ENCODE results near the gene ZBP1.

The ZBP1 gene

DNA sequence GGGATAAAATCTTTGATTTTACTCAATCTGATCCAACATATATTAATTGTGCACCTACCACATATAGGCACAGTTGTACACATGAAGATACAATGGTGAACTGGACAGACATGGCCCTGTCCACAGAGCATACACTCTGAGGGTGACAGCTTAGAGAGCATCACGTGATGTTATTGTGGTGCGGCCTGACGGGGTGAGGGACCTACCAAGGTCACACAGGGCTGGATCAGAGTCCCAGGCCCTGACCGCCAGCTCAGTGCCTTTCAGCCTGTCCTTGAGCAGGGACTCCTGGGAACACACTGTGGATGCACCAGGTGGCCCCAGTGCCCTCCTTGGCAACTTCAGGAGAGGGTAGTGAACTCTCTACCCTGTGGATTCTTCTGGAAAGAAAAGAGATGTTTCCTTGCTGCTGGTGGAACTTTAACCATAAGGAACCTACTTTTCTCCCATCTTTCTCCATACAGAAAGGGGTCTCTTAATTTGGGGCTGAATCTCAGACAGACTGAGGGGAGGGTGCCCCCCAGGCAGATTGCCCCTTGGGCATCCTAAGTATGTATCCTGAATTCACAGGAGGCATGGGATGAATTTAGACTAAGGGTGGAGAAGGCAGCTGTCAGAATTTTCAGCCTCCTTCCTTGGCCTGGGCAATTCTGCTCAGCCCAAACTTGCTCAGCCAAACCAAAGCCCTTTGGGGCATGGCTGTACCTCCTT lies 32.8 kb downstream of the ZBP1 start:
- no peak for DNase-seq (ENCODE audit: low spot score)
- CTCF ChIA-PET, result interaction anchor here (0.6 to 1.4 kb wide), 5 partner anchors 9 to 1939 kb away, joined by 3 to 4 read pairs (median 3); no protein-coding TSS in a partner anchor
- TF ChIP-seq, protein P1, sequence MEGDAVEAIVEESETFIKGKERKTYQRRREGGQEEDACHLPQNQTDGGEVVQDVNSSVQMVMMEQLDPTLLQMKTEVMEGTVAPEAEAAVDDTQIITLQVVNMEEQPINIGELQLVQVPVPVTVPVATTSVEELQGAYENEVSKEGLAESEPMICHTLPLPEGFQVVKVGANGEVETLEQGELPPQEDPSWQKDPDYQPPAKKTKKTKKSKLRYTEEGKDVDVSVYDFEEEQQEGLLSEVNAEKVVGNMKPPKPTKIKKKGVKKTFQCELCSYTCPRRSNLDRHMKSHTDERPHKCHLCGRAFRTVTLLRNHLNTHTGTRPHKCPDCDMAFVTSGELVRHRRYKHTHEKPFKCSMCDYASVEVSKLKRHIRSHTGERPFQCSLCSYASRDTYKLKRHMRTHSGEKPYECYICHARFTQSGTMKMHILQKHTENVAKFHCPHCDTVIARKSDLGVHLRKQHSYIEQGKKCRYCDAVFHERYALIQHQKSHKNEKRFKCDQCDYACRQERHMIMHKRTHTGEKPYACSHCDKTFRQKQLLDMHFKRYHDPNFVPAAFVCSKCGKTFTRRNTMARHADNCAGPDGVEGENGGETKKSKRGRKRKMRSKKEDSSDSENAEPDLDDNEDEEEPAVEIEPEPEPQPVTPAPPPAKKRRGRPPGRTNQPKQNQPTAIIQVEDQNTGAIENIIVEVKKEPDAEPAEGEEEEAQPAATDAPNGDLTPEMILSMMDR (conservative IDR thresholded peaks at IDR 0.05; ENCODE audit: low read depth), result no peak
- POLR2A ChIA-PET (ENCODE audit: low non-redundant PET), result no interaction called here
- no peak overlapping the region for H3K27ac ChIP-seq

DNA sequence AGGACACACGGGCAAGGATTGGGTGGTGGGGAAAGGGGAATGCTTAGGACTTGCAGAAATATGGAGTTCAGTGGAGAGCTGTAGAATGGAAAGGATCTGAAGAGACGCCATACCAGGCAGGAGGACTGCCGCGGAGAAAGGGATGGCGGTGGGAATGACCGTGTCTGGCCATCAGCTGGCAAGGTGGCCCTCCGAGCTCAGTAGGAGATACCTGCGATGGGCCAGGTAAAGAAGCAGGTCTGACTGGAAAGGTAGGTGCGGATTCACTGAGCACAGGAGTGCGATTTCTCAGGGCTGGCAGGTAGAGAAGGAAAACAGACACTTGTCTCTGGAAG lies 33.3 kb downstream of the ZBP1 start:
- DNase-seq (ENCODE audit: low spot score), result no peak
- ChIA-PET POLR2A (ENCODE audit: low non-redundant PET) (no interaction called here), CTCF (interaction anchor here (0.8 kb wide), 1 partner anchor 10 kb away, joined by 3 read pairs; no protein-coding TSS in a partner anchor)
- TF ChIP-seq, protein P1 (conservative IDR thresholded peaks at IDR 0.05; ENCODE audit: low read depth), result no peak
- no peak overlapping the region for H3K27ac ChIP-seq

DNA sequence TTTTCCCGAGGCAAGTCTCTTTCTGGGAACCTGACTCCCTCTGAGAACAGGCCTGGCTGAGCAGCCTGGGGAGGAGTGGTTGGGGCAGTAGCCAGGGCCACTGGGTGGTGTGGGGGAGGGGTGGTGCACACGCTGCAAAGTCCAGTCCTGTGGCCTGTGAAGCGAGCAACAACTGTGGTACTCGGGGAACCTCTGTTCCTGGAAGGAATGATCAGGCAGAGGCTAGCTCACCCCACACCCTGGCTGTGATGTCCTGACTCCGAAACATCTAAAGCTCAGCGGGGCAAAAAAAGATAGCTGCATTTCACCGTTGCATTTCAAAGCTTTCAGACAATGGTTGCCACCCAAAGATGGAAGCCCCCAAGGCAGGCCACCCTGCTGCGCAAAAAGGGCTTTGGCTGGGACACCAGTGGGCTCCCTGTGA lies 33.8 kb downstream of the ZBP1 start:
- no peak overlapping the region for H3K27ac ChIP-seq
- CTCF ChIA-PET, result interaction anchor here (0.7 to 0.8 kb wide), 2 partner anchors 10 to 33 kb away, joined by 3 to 7 read pairs; no protein-coding TSS in a partner anchor
- DNase-seq (ENCODE audit: low spot score), result no peak
- TF ChIP-seq, protein P1 (conservative IDR thresholded peaks at IDR 0.05; ENCODE audit: low read depth), result no peak
- POLR2A ChIA-PET (ENCODE audit: low non-redundant PET), result no interaction called here

DNA sequence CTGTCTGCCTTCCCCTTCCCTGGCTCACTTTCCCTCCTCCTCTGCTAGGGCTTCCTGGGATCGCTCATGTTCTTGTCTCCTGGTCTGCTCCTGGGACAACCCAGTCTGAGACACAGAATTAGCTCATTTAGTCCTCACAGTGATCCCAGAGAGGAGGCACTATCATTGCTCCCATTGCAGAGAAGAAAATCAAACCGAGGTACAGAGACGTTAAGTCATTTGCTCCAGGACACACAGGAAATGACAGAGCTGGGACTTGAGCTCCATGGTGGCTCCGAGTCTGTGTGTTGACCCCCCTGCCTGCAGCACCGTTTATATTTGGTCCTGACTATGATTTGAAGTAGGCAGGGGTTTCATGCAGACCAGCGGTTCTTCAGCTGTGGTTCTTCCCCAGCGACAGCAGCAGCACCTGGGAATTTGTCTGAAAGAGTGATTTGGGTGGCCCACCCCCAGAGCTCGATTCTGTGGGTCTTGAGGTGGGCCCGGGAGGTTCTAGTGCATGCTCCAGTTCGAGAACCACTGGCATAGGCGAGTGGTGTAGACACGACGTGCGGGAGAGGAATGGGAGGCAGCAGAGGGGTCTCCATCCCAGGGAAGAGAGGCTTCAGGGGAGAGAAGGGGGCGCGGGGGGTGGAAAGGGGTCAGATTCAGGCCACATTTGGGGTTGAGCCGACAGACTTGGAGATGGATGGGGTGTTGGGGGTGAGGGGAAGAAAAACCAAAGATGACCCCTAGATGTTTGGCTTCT lies 34.6 kb downstream of the ZBP1 start:
- CTCF ChIA-PET, result interaction anchor here (0.7 to 0.9 kb wide), 2 partner anchors 10 to 32 kb away, joined by 4 to 7 read pairs; no protein-coding TSS in a partner anchor
- TF ChIP-seq, protein P1 (conservative IDR thresholded peaks at IDR 0.05; ENCODE audit: low read depth), result no peak
- POLR2A ChIA-PET (ENCODE audit: low non-redundant PET), result no interaction called here
- H3K27ac ChIP-seq, result no peak overlapping the region
- no peak for DNase-seq (ENCODE audit: low spot score)

DNA sequence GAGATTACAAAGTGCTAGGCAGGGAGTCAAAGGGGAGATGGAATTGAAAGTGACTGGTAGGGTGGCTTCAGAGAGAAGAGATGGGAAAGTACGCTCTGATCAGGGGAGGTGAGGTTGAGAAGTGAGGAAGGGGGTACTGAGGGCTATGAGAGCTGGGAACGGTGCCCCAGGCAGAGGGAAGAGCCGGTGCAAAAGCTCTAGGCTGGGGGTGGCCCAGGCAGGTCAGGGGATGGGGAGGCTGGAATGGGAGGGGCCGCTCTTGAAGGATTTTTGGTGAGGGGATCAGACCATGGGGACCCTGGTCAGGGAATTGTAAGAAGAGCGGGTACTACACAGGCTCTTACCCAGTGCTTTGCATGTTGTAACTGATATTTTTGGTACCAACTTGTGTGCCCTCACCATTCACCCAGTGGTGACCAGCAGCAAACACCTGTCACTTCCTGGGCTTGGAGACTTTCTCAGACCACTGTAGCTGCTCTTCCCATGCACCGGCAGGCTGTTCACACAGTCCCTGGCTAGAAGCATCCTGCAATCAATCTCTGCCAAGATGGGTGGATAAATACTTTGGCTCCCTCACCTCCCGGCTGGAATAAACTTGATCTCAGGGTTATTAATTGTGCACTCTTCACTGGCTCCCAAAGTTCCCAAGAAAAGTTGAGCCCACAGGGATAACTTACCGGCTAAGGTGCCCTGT lies 35.3 kb downstream of the ZBP1 start:
- ChIA-PET POLR2A (ENCODE audit: low non-redundant PET) (no interaction called here), CTCF (interaction anchor here (0.9 to 2.2 kb wide), 3 partner anchors 9 to 38 kb away, joined by 3 to 14 read pairs (median 4); no protein-coding TSS in a partner anchor)
- no peak overlapping the region for H3K27ac ChIP-seq
- TF ChIP-seq, protein P1 (conservative IDR thresholded peaks at IDR 0.05; ENCODE audit: low read depth), result no peak
- no peak for DNase-seq (ENCODE audit: low spot score)
